HG02840 (cell line): ENCODE measurements around the gene AGFG1.
"Not testable (repeated sequence)": the region's sequence is repeated elsewhere in the genome, so short reads cannot be mapped to it uniquely, and the experiment has no call there.

Experiments
- ATAC-seq: cut with Tn5 transposase; IDR thresholded peaks from one replicate; pipeline ENCODE4 v1.9.1; 2021; ENCODE audit warnings: mild to moderate bottlenecking, moderate library complexity, moderate number of reproducible peaks; ENCODE audit not compliant: unreplicated experiment, low FRiP score

AGFG1 gene

DNA sequence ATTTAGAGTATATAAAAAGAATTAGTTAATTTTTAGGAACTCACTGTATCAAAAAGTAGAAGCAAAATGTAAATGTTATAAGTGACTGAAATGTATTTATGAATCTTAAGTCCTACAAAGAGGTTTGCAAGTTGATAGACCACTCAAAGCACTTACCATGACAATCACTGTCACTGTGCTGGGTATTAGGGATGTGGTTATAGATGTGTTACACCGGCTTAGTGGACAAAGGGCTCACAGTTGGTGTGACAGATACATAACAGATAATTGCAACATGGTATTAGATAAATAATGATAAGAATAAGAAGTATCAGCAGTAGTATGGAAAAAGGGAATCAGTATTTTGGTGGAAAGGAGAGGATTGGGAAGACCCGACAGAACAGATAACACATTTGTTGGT, 21.6 kb downstream of the AGFG1 start:
- ATAC-seq = no peak

DNA sequence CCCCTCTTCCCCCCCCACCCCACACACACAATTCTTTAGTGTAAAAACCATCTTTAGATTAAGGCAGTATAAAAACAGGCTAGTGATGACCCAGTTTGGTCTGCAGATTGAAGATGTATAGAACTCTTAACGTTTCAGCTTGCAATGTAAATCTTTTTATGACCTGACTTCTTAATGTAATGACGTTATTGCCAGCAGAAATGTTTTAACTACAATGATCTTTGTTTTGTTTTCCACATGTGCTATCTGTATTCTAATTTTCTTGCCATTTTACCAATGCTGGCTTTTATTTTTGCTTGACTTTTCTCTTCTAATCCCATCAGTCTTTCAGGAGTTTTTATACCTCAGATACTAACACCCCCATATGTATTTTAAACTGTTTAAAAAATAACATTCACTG, 25.2 kb downstream of the AGFG1 start:
- no peak for ATAC-seq

DNA sequence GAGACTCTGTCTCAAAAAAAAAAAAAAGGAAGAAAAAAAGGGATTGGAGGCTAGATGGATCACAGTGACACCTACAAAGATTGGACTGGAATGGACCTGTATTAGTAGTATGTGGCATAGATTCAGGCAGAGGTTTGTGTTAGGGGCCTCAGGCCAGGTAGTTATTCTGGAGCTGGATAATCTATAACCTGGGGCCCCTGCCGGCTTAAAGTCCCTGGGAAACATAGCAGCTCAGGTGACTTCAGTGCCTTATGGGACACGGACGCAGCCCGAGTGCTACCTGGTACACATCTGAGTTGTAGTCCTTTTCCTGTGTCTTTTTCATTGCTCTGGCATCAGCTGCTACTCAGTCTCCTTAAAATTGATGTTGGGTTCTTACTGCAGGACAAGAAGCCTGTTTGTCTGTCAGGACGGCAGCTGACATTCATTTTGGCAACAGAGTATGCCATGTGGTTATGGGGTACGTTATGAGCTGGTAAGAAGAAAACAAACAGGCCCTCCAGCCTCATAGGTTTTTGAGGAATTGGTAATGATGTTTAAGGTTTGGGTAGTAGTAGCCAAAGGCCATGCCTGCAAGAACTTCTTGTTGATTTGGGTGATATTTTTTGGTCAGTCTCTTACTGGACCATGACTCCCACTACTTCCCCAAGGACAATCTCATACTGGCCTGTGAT, 27.8 kb downstream of the AGFG1 start:
- ATAC-seq = no peak

- no peak for ATAC-seq
Observed at GRCh38 chr2:227500301-227500630, 28.3 kb downstream of the AGFG1 start.

GRCh38 chr2:227503433-227504406, 31.8 kb downstream of the AGFG1 start:
- no peak for ATAC-seq

DNA sequence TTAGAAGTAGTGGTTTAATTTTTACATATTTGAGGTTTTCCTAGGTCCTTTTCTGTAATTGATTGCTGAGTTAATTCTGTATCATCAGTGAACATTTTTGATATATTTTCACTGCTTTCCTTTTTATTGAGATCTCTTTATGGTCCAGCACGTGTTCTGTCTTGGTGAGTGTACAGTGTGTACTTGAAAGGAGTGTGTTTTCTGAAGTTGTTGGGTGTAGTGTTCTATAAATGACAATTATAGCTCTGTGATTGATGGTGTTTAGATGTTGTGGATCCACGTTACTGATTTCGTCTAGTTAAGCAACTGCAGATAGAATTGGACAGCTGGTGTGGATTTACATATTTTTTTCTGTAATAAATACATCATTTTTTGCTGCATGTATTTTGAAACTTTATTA, 32.7 kb downstream of the AGFG1 start:
- no peak for ATAC-seq

GRCh38 chr2:227506456-227506855, 34.5 kb downstream of the AGFG1 start:
- no peak for ATAC-seq

GRCh38 chr2:227507963-227508362, 36.0 kb downstream of the AGFG1 start:
- ATAC-seq = no peak

- no peak for ATAC-seq
Observed at GRCh38 chr2:227509076-227509475, 37.1 kb downstream of the AGFG1 start.

DNA sequence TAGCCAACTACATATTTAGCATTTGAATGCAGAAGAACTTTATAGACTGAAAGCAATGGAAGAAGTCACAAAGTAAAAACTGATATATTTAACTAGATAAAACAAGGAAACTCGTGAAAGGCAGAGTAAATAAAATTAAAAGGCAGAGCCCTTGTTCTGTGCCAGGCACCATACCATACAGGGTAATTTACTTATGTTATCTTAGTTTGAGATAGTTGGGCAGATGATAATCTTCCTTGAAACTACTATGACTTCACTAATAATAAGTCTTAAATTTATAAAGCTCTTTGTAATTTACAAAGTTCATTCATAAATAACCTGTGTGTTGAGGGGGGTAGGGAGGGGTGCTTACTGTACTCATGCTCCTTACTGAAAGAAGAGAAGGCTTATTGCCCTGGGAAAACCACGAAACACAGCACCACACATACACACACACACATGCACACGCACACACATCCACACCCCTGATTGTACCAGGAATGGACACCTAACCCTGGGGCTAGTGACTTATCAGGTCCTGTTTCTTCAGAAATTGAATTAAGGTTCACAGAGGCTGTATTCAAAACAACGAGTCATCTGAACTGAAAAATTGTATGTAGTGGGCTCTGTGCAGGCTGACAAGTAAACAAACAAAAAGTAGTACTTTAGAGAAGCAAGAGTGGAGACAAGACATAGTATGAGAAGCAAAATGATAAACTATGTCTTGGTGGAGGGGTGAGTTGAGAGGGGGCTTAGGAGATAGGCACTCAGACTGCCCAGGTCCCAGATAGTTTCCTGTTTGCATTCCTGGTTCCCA, 38.1 kb downstream of the AGFG1 start:
- ATAC-seq = no peak

GRCh38 chr2:227510620-227510958, 38.6 kb downstream of the AGFG1 start:
- ATAC-seq = no peak

- ATAC-seq = no peak
Observed at GRCh38 chr2:227511239-227511930, 39.4 kb downstream of the AGFG1 start.

DNA sequence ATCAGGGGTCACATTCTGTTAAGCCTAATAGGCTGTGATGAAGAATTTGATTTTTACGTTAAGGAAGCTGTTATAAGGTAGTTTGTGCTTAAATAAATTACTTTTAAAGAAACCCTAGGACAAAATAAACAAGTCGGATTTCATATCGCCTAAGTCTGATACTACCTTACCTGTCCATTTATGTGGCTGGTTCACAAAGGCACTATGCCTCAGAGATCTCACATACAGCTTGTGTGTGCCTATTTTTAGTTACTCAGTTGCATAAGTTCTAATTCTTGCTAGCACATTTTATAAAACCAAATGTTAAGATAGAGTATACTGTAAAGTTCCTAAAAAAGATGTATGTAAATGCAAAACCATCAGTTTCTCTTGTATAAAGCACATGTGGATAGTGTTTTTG, 40.0 kb downstream of the AGFG1 start:
- ATAC-seq = no peak

GRCh38 chr2:227513113-227513512, 41.2 kb downstream of the AGFG1 start:
- no peak for ATAC-seq

DNA sequence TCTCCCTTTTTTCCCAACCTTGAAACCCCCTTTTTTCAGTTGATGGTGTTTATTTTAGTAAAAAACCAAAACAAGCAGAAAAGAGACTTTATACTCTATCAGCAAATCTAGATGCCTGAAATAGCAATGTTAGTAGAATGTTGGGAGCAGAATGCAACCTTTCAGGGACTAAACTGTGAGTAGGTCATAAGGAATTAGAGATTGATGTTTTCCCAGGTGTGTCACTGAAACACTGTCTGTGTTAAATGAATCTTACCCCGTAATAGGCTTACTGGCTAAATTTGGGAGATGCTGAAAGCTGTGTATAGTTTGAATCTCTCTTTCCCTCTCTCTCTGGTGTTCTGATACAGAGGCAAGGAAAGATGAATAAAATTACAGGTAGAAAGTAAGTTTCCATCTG, 43.8 kb downstream of the AGFG1 start:
- no peak for ATAC-seq

DNA sequence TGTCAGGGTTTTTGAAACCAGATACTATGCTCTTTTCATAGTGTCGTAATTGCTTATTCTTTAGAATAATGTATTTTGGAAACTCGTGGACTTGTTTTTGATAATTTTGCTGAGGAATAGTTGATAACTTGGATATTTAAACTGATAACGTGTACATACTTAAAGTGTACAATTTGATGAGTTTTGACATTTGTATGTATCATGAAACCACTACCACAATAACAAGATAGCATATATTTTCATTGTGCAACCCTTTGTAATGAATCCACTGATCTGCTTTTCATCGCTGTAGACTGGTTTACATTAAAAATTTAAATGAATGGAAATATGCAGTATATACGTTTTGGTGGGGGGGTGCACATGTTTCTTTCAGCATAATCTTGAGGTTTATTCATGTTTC, 45.8 kb downstream of the AGFG1 start:
- no peak for ATAC-seq

DNA sequence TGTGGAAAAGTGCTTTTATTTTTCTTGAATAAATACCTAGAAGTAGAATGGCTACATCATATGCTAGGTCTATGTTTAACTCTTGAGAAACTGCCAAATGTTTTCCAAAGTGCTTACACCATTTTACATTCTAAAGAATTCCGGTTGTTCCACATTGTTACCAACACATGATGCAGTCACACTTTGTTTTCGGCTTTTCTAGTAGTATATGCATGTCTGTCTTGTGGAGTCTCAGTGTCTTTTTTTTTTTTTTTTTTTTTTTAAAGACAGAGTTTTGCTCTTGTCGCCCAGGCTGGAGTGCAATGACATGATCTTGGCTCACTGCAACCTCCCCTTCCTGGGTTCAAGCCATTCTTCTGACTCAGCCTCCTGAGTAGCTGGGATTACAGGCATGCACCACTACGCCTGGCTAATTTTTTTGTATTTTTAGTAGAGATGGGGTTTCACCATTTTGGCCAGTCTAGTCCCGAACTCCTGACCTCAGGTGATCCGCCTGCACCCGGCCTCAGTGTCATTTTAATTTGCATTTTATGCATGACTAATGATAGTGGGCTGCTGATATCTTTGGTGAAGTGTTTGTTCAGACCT, 46.4 kb downstream of the AGFG1 start:
- ATAC-seq = not testable (repeated sequence)

GRCh38 chr2:227521178-227521577, 49.2 kb downstream of the AGFG1 start:
- ATAC-seq = not testable (repeated sequence)

- ATAC-seq = no peak
Observed at GRCh38 chr2:227524665-227525064, 52.7 kb downstream of the AGFG1 start.

GRCh38 chr2:227527351-227527750, 55.4 kb downstream of the AGFG1 start:
- no peak for ATAC-seq
